ENCODE results near the gene RUBCN. TPM values are rescaled to one million over a fixed set of nuclear protein-coding genes. Genes with fewer than 3 reads are reported as not detected.
"Not testable (repeated sequence)": the region's sequence is repeated elsewhere in the genome, so short reads cannot be mapped to it uniquely, and the experiment has no call there.

RUBCN gene
- total and polyA plus RNA-seq, 9 of the 15 experiments (the other 6 are each of a cell fraction or from before 2014, with no cell fraction given), result 8.4 to 24.0 (median 11.9) TPM

GRCh38 chr3:197661874-197662273 lies 74.8 kb downstream of the RUBCN start:
- H3K27me3 ChIP-seq (ENCODE audit: control insufficient read depth in 2 of 2, insufficient read depth in 2 of 2, low read length in 2 of 2); H3K4me2 ChIP-seq (ENCODE audit: insufficient read depth, low read length); H3K79me2 ChIP-seq (ENCODE audit: control insufficient read depth, insufficient read depth, low read length); H3K9ac ChIP-seq (ENCODE audit: insufficient read depth in 1 of 2, low read depth in 2 of 2, low read length in 2 of 2); H3K9me3 ChIP-seq (replicated peaks; ENCODE audit: control insufficient read depth, insufficient read depth, low read depth, low read length); POLR2A ChIA-PET; in situ Hi-C loops (cut with MboI); FAIRE-seq; BruUV-seq (replicated peaks); H3K27ac ChIP-seq (ENCODE audit: extremely low read depth, low read depth, low read length); H3K36me3 ChIP-seq (ENCODE audit: control insufficient read depth, insufficient read depth, low read length); ATAC-seq; H3K4me3 ChIP-seq; DNase-seq (ENCODE audit: extremely low read depth in 1 of 4, low spot score in 3 of 4); H3K9me1 ChIP-seq (ENCODE audit: control insufficient read depth, insufficient read depth, low read length); H4K20me1 ChIP-seq (replicated peaks; ENCODE audit: control insufficient read depth, insufficient read depth, low read length); CTCF ChIA-PET (ENCODE audit: low intra/inter-chr PET ratio): not testable (repeated sequence)
- WGBS (ENCODE audit: insufficient coverage, low coverage, missing lambda C conversion rate), result 39% methylated on average over 5 of the region's 15 CpGs
- H2AFZ ChIP-seq (ENCODE audit: low read depth, low read length), result peak overlapping the region; percentile 51; the same call in 1 of the 2 replicates
- intact Hi-C loops (cut with micrococcal nuclease), result loop anchor here (10.0 kb wide), 1 partner anchor 117 kb away; no protein-coding TSS in a partner anchor
- peaks cover 0 to 22% of the 10 kb centered on the region in 2 experiments; a peak in 2 of 5 replicates for H3K4me1 ChIP-seq (replicated peaks in 1 of 2; ENCODE audit: control insufficient read depth in 2 of 2, insufficient read depth in 2 of 2, low read length in 2 of 2)

- CTCF ChIA-PET (ENCODE audit: low intra/inter-chr PET ratio); H3K9me3 ChIP-seq (replicated peaks; ENCODE audit: control insufficient read depth, insufficient read depth, low read depth, low read length); H2AFZ ChIP-seq (ENCODE audit: low read depth, low read length); ATAC-seq; DNase-seq (ENCODE audit: extremely low read depth in 1 of 4, low spot score in 3 of 4); H3K4me3 ChIP-seq; POLR2A ChIA-PET; H3K9ac ChIP-seq (ENCODE audit: insufficient read depth in 1 of 2, low read depth in 2 of 2, low read length in 2 of 2); BruUV-seq (replicated peaks); in situ Hi-C loops (cut with MboI); H3K27me3 ChIP-seq (ENCODE audit: control insufficient read depth in 2 of 2, insufficient read depth in 2 of 2, low read length in 2 of 2); FAIRE-seq; H3K4me2 ChIP-seq (ENCODE audit: insufficient read depth, low read length); H3K9me1 ChIP-seq (ENCODE audit: control insufficient read depth, insufficient read depth, low read length); H3K27ac ChIP-seq (ENCODE audit: extremely low read depth, low read depth, low read length); H3K79me2 ChIP-seq (ENCODE audit: control insufficient read depth, insufficient read depth, low read length); H4K20me1 ChIP-seq (replicated peaks; ENCODE audit: control insufficient read depth, insufficient read depth, low read length); H3K36me3 ChIP-seq (ENCODE audit: control insufficient read depth, insufficient read depth, low read length): not testable (repeated sequence)
- WGBS (ENCODE audit: insufficient coverage, low coverage, missing lambda C conversion rate), result 69% methylated on average over 19 of the region's 23 CpGs
- peaks cover 0 to 22% of the 10 kb centered on the region in 2 experiments; a peak in 2 of 5 replicates for H3K4me1 ChIP-seq (replicated peaks in 1 of 2; ENCODE audit: control insufficient read depth in 2 of 2, insufficient read depth in 2 of 2, low read length in 2 of 2)
- intact Hi-C loops (cut with micrococcal nuclease), result loop anchor here (10.0 kb wide), 1 partner anchor 117 kb away; no protein-coding TSS in a partner anchor
Measured at GRCh38 chr3:197661234-197661834, 75.4 kb downstream of the RUBCN start.

DNA sequence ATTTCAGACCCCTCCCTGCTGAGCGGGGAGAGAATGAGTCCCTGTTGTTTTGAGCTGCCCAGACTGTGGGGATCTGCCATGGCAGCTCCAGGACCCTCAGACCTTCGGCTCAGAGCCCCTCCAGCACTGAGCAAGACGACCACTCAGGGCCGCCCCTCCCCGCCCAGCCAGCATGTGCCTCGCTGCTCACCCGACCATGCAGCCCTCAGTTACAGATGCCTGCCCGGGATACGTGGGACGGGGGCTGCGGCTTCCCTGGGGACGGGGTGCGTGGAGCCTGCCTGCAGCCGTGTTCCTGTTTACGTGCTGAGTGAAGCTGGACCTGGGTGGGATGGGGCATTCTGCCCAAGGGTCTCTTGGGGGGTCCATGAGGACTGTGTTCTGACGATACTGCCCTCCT lies 77.0 kb downstream of the RUBCN start:
- BruUV-seq (replicated peaks); H3K27ac ChIP-seq (ENCODE audit: extremely low read depth, low read depth, low read length); POLR2A ChIA-PET; H3K4me2 ChIP-seq (ENCODE audit: insufficient read depth, low read length); H2AFZ ChIP-seq (ENCODE audit: low read depth, low read length); CTCF ChIA-PET (ENCODE audit: low intra/inter-chr PET ratio); H4K20me1 ChIP-seq (replicated peaks; ENCODE audit: control insufficient read depth, insufficient read depth, low read length); DNase-seq (ENCODE audit: extremely low read depth in 1 of 4, low spot score in 3 of 4); H3K9me1 ChIP-seq (ENCODE audit: control insufficient read depth, insufficient read depth, low read length); H3K36me3 ChIP-seq (ENCODE audit: control insufficient read depth, insufficient read depth, low read length); H3K9ac ChIP-seq (ENCODE audit: insufficient read depth in 1 of 2, low read depth in 2 of 2, low read length in 2 of 2); H3K4me3 ChIP-seq; FAIRE-seq; H3K27me3 ChIP-seq (ENCODE audit: control insufficient read depth in 2 of 2, insufficient read depth in 2 of 2, low read length in 2 of 2); ATAC-seq; H3K79me2 ChIP-seq (ENCODE audit: control insufficient read depth, insufficient read depth, low read length); H3K9me3 ChIP-seq (replicated peaks; ENCODE audit: control insufficient read depth, insufficient read depth, low read depth, low read length): not testable (repeated sequence)
- intact Hi-C loops (cut with micrococcal nuclease), result loop anchor here (10.0 kb wide), 1 partner anchor 115 kb away; no protein-coding TSS in a partner anchor
- 70% methylated on average over 14 of the region's 16 CpGs for WGBS (ENCODE audit: insufficient coverage, low coverage, missing lambda C conversion rate)
- in situ Hi-C loops (cut with MboI), result loop anchor here (10.0 kb wide), 2 partner anchors 1915 to 1955 kb away; no protein-coding TSS in a partner anchor
- peaks cover 0 to 23% of the 10 kb centered on the region in 2 experiments; a peak in 2 of 5 replicates for H3K4me1 ChIP-seq (replicated peaks in 1 of 2; ENCODE audit: control insufficient read depth in 2 of 2, insufficient read depth in 2 of 2, low read length in 2 of 2)

- 57% methylated on average over 5 of the region's 10 CpGs for WGBS (ENCODE audit: insufficient coverage, low coverage, missing lambda C conversion rate)
- CTCF ChIA-PET (ENCODE audit: low intra/inter-chr PET ratio); FAIRE-seq: not testable (repeated sequence)
Measured at GRCh38 chr3:197659144-197659543, 77.6 kb downstream of the RUBCN start.

More at GRCh38 chr3:197659144-197659543, 77.6 kb downstream of the RUBCN start:
- H2AFZ ChIP-seq (ENCODE audit: low read depth, low read length); H3K9me1 ChIP-seq (ENCODE audit: control insufficient read depth, insufficient read depth, low read length); BruUV-seq (replicated peaks); H3K79me2 ChIP-seq (ENCODE audit: control insufficient read depth, insufficient read depth, low read length); DNase-seq (ENCODE audit: extremely low read depth in 1 of 4, low spot score in 3 of 4); H3K4me3 ChIP-seq; H3K9ac ChIP-seq (ENCODE audit: insufficient read depth in 1 of 2, low read depth in 2 of 2, low read length in 2 of 2); H3K27me3 ChIP-seq (ENCODE audit: control insufficient read depth in 2 of 2, insufficient read depth in 2 of 2, low read length in 2 of 2); H3K27ac ChIP-seq (ENCODE audit: extremely low read depth, low read depth, low read length); H3K4me2 ChIP-seq (ENCODE audit: insufficient read depth, low read length); H3K9me3 ChIP-seq (replicated peaks; ENCODE audit: control insufficient read depth, insufficient read depth, low read depth, low read length); H3K36me3 ChIP-seq (ENCODE audit: control insufficient read depth, insufficient read depth, low read length); POLR2A ChIA-PET; intact Hi-C loops (cut with micrococcal nuclease); H4K20me1 ChIP-seq (replicated peaks; ENCODE audit: control insufficient read depth, insufficient read depth, low read length): not testable (repeated sequence)
- ATAC-seq, result peak; percentile 1; the same call in 1 of the 3 replicates
- in situ Hi-C loops (cut with MboI), result loop anchor here (10.0 kb wide), 2 partner anchors 1914 to 1954 kb away; no protein-coding TSS in a partner anchor
- peaks cover 0 to 22% of the 10 kb centered on the region in 2 experiments; a peak in 2 of 5 replicates for H3K4me1 ChIP-seq (replicated peaks in 1 of 2; ENCODE audit: control insufficient read depth in 2 of 2, insufficient read depth in 2 of 2, low read length in 2 of 2)
